K562 (cell line): Measurements from ENCODE around the gene LDLRAD3. TPM values are rescaled to one million over a fixed set of nuclear protein-coding genes. Genes with fewer than 3 reads are reported as not detected.
A peak's percentile ranks its signal among the peaks of the same experiment; 100 is the strongest.

ENCODE experiments used
- ELF1 ChIP-seq: fragments of 200-800 bp; sonication (Bioruptor generic); IDR thresholded peaks from 2 replicates; pipeline ENCODE4 v1.6.1; 2016; ENCODE audit warnings: missing genetic modification characterization, missing compliant biosample characterization
- HMG20B ChIP-seq: fragments of 250-450 bp; sonication (Bioruptor Pico); IDR thresholded peaks from 2 replicates; pipeline ENCODE4 v1.5.0; 2021; ENCODE audit warnings: mild to moderate bottlenecking
- JUNB ChIP-seq: fragments of 450-650 bp; formaldehyde crosslinking; conservative IDR thresholded peaks from 2 replicates; pipeline ENCODE4 v1.4.0; 2020; ENCODE audit warnings: mild to moderate bottlenecking
- KAT8 ChIP-seq: fragments of 450-650 bp; IDR thresholded peaks from 2 replicates; pipeline ENCODE4 v1.6.1; 2016; ENCODE audit warnings: low read depth, mild to moderate bottlenecking
- KDM2B ChIP-seq: fragments of 250-450 bp; sonication (Bioruptor Pico); IDR thresholded peaks from 2 replicates; pipeline ENCODE4 v1.8.0; 2021; ENCODE audit warnings: mild to moderate bottlenecking, moderate library complexity
- KDM4B ChIP-seq, 2 experiments: fragments of 450-650 bp in 1 of 2; sonication (generic) in 1 of 2; IDR thresholded peaks; 2 replicates each; pipeline ENCODE4 v1.6.1; 2016 to 2017; ENCODE audit warnings: borderline replicate concordance in 2 of 2, antibody characterized with exemption in 1 of 2, low read depth in 1 of 2, mild to moderate bottlenecking in 1 of 2
- KLF10 ChIP-seq: fragments of 250-450 bp; sonication (Bioruptor Pico); IDR thresholded peaks from 2 replicates; pipeline ENCODE4 v1.6.1; 2021; ENCODE audit warnings: matching md5 sums
- MLLT1 ChIP-seq, 2 experiments: fragments of 450-650 bp; IDR thresholded peaks; 2 replicates each; pipeline ENCODE4 v1.6.1; 2016
- MNT ChIP-seq, 2 experiments: fragments of 450-650 bp; conservative IDR thresholded peaks; 2 replicates each; pipeline ENCODE4 v1.6.1; 2017; ENCODE audit warnings: mild to moderate bottlenecking in 2 of 2, moderate library complexity in 2 of 2
- NBN ChIP-seq: fragments of 450-650 bp; IDR thresholded peaks from 2 replicates; pipeline ENCODE4 v1.6.1; 2016; ENCODE audit warnings: low read depth, mild to moderate bottlenecking
- RBM17 ChIP-seq: fragments of 200-400 bp; formaldehyde crosslinking; IDR thresholded peaks from 2 replicates; pipeline ENCODE4 v1.6.1; 2017; ENCODE audit warnings: low read depth, mild to moderate bottlenecking, low read length, borderline replicate concordance
- RFX1 ChIP-seq: fragments of 450-650 bp; IDR thresholded peaks from 2 replicates; pipeline ENCODE4 v1.6.1; 2016; ENCODE audit warnings: mild to moderate bottlenecking, moderate library complexity
- SFPQ ChIP-seq: fragments of 200-400 bp; formaldehyde crosslinking; IDR thresholded peaks from 2 replicates; pipeline ENCODE4 v1.6.1; 2017; ENCODE audit warnings: mild to moderate bottlenecking, low read depth, low read length, moderate library complexity
- THRB ChIP-seq: fragments of 450-650 bp; formaldehyde crosslinking; conservative IDR thresholded peaks from 2 replicates; pipeline ENCODE4 v1.4.0; 2022; ENCODE audit warnings: mild to moderate bottlenecking, missing genetic modification characterization
- TRIM28 ChIP-seq: fragments of 450-650 bp; IDR thresholded peaks from 2 replicates; pipeline ENCODE4 v1.6.1; 2017
- VEZF1 ChIP-seq: fragments of 200-800 bp; sonication (Bioruptor generic); IDR thresholded peaks from 2 replicates; pipeline ENCODE4 v1.6.1; 2017; ENCODE audit warnings: missing genetic modification characterization, missing compliant biosample characterization
- ZC3H11A ChIP-seq: IDR thresholded peaks from 2 replicates; pipeline ENCODE4 v1.6.1; 2012; ENCODE audit warnings: low read depth, low read length, improper control_type of control experiment
- ZKSCAN8 ChIP-seq: fragments of 200-800 bp; sonication (Bioruptor generic); IDR thresholded peaks from 2 replicates; pipeline ENCODE4 v1.6.1; 2016; ENCODE audit warnings: missing genetic modification characterization, missing compliant biosample characterization
- ZNF280B ChIP-seq: fragments of 250-450 bp; sonication (Bioruptor Pico); IDR thresholded peaks from 2 replicates; pipeline ENCODE4 v1.5.1; 2021; ENCODE audit warnings: mild to moderate bottlenecking
- polyA plus RNA-seq, 8 experiments: library from polyadenylated mRNA; depleted of rRNA in 4 of 8; stranded (reverse) in 5 of 8; unstranded in 3 of 8; fragments of >200 nt; fragmentation: Nextera tagmentation in 2 of 8; fragmentation: Illumina TruSeq in 1 of 8; extraction: Ambion mirVana in 2 of 8; extraction: Trizol in 1 of 8; gene quantifications; 2 replicates each; pipeline versions ENCODE4 v1.2.1 to v1.2.3, GENCODE V29; 2011 to 2014; ENCODE audit warnings: inconsistent platforms in 1 of 8, missing spikeins in 1 of 8
- total RNA-seq, 7 experiments: library from RNA; depleted of rRNA in 6 of 7; stranded (reverse); fragments of >200 nt in 6 of 7; fragmentation: Illumina TruSeq in 2 of 7; extraction: Trizol in 2 of 7; gene quantifications; 2 replicates each; pipeline versions ENCODE4 v1.2.1 to v1.2.3, GENCODE V29; 2011 to 2021; ENCODE audit warnings: low replicate concordance in 1 of 7

The LDLRAD3 gene
- total and polyA plus RNA-seq, 9 of the 15 experiments (the other 6 are each of a cell fraction or from before 2014, with no cell fraction given): 0.73 to 7.2 (median 3.5) TPM

- TF ChIP-seq VEZF1 (CRISPR knock-in tag) (0 out of 2 replicates have a peak, but pooled peaks have one; percentile 19), JUNB (CRISPR knock-in tag) (no peak), ELF1 (no peak), ZKSCAN8 (no peak), MLLT1 (IDR thresholded peaks at IDR 0.05) (no peak), SFPQ (no peak), TRIM28 (peak; percentile 78), THRB (CRISPR knock-in tag) (no peak), KAT8 (no peak), MNT (conservative IDR thresholded peaks at IDR 0.05) (no peak), RFX1 (peak; percentile 23; the same call in 1 of the 2 replicates), KLF10 (CRISPR knock-in tag) (no peak), RBM17 (no peak), KDM2B (CRISPR knock-in tag) (no peak), HMG20B (CRISPR knock-in tag) (no peak), KDM4B (IDR thresholded peaks at IDR 0.05; ENCODE audit: borderline replicate concordance in 2 of 2, low read depth in 1 of 2) (no peak), NBN (no peak), ZNF280B (CRISPR knock-in tag) (no peak), ZC3H11A (no peak)
Measured at GRCh38 chr11:36108881-36109589, 165.2 kb downstream of the LDLRAD3 start (continued).
